HG03571 (cell line): ENCODE results near the gene ZNF416.

ENCODE experiments used
- ATAC-seq: cut with Tn5 transposase; IDR thresholded peaks from one replicate; pipeline ENCODE4 v1.9.1; 2021; ENCODE audit not compliant: unreplicated experiment

The ZNF416 gene

DNA sequence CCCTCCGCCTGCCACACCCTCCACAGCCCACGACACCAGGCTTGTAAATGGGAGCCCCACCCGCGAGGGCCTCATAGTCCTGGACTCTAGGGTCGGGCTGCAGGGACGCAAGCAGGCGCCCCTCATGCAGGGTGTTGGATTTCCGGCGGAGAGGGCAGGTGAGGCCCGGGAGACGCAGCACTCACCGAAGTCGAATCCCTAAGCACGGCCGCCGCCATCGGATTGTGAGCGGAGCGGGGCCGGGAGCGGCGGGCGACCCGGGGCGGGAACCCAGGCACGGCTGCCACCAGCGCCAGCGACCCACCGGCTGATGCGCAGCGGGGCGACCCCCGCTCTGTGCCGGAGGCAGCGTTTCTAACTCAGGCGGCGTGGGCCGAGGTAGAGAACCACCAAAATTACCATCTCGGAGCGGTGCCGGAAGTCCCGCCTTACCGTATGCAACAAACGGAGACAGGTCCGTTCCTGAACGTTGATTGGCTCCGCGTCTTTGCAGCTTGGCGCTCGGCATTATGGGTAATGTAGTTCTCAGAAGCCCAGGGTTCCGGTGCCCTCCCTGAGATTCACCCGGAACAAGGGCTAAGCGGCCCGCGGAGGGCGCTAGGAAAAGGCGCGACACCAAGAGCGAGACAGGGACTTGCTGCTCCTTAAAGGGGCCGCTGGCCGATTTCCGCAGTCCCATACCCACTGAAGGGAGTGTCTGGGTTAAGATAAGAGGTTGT, at the start of gene ZNF416:
TSS of gene ZNF416 (minus strand) at position 425 of the 719 bp plus-strand sequence. CDS start at position 218, 207 bp downstream.
- ATAC-seq, result peak; percentile 74

DNA sequence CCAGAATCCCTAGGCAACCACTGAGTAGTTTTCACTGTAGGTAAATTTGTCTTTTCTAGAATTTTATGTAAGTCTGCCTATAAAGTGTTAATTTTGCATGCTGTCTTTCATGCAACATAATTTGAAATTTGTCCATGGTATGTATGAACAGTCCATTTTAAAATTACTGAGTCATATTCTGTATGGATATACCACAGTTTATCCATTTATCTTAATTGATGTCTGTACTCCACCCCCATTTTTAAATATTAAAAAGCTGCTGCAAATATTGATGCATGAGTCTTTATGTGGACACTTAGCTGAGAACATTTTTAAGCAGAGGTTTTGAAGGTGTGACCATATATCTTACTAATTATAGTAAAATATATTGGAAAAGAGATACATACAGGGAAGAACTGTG, 44.4 kb upstream of the ZNF416 start:
- ATAC-seq, result no peak

DNA sequence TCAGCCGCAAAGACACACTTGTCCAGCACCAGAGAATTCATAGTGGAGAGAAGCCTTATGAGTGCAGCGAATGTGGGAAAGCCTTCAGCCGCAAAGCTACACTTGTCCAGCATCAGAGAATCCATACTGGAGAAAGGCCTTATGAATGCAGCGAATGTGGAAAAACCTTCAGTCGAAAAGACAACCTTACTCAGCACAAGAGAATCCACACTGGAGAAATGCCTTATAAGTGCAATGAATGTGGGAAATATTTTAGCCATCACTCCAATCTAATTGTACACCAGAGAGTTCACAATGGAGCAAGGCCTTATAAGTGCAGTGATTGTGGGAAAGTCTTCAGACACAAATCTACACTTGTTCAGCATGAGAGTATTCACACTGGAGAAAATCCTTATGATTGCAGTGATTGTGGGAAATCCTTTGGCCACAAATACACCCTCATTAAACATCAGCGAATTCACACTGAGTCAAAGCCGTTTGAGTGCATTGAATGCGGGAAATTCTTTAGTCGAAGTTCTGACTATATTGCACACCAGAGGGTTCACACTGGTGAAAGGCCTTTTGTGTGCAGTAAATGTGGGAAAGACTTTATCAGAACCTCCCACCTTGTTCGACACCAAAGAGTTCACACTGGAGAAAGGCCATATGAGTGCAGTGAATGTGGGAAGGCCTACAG, 42.1 kb upstream of the ZNF416 start:
- no peak for ATAC-seq

DNA sequence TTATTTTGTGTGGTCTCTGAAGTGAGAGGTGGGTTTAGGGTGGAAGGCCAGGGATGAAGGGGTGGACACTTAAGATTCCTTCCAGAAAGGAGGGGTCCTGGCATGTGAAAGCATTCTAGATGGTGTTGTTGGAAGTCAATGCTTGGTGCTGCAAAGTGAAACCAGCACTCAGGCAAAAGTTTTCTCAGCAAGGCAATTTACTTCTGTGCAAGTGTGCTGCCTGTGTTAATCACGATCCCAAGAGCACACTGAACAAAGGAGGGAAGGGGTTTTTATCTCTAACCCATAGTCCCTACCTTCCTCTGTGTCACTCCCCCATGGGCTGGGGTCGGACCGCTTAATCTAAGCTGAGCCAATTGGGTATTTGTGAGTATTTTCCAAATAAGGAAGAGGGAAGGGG, 36.6 kb upstream of the ZNF416 start:
- no peak for ATAC-seq

DNA sequence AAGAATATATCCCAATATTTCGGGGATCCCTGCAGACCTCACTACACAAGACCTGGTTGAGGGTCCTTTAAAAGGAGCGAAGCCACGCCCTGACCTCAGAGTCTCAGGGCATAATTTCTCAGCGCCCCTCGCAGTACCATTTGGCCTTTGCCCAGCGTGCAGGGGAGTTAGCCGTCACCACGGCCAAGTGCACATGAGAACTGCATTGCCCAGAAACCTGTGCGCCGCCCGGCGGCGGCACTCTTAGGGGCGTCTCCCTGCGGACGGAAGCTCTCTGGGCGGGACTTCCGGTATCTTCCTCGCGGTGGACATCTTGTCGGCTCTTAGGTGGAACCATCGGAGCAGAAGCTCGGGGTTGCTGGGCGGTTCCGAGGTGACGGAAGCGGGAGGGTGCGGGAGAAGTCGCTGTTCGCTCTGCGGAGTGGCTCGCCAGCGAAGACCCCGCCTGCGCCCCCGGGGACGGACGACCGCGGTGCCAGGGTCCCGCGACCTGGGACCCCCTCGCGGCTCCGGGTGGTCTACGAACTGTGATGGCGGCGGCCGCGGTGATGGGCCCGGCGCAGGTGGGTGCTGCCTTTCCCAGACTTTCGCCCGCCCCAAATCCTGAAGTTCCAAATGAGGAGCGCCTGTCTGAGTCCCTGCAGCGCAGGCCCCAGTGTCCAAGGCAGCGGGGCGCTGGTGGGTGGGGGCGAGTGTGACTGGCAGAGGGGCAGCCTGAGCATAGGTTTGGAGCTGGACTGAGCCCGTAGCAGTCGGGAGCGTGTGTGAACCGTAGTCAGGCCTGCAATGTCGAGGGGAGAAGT, 35.4 kb upstream of the ZNF416 start, which contains the start of gene ZNF134:
TSS of gene ZNF134 (plus strand) at position 302 of the 803 bp plus-strand sequence. CDS start 5,227 bp downstream, outside the sequence.
- peak; percentile 98 for ATAC-seq

DNA sequence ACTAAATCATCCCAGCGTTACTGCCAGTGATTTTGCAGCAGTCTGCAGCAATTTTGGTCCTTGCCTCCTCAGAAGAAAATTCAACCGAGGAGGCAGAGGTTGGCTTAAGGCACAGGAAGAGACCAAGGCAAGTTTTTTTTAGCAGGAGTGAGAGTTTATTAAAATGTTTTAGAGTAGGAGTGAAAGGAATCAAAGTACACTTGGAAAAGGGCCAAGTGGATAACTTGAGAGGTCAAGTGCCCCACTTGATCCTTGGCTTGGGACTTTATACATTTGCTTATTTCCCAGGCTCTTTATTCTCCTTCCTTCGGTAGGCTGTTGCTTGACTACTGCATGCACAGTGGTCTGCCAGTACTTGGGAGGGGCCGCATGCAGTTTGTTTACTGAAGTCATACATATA, 32.4 kb upstream of the ZNF416 start:
- ATAC-seq, result no peak

DNA sequence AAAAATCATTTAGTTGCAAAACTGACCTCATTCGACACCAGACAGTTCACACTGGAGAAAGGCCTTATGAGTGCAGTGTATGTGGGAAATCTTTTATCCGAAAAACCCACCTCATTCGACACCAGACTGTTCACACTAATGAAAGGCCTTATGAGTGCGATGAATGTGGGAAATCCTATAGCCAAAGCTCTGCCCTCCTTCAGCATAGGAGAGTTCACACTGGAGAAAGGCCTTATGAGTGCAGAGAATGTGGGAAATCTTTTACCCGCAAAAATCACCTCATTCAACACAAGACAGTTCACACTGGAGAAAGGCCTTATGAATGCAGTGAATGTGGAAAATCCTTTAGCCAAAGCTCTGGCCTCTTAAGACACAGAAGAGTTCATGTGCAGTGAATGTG, 28.2 kb upstream of the ZNF416 start:
- no peak for ATAC-seq

DNA sequence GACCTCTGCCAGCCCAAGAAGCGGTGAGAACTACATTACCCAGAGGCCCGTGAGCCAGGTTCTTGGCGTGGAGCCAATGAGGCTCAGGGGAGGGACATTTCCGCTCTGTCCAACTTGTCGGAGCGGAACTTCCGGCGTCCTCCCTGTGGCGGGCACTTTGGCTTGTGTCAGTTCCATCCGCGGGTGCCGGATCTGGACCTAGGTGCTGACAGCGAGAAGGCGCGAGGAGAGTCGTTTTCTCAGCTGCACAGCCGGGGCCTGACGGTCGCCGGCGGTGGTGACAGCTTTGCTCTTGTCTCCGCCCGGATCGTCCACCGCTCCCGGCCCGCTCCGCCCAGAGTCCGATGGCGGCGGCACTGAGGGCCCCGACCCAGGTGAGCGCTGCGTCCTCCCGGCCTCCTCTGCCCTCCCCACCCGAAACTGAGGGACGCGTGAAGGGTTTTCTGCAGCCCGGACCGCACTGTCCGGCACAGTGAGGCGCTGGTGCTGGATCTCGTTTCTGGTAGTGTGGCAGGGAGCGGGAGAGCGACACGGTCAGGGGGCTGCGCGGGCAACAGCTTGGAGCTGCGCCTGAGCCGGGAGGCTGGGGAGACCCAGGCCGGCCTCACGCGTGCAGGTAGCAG, 21.2 kb upstream of the ZNF416 start, which contains the start of gene ZNF530:
TSS of gene ZNF530 (plus strand) at position 125 of the 623 bp plus-strand sequence. CDS start 4,461 bp downstream, outside the sequence.
- ATAC-seq, result peak; percentile 86

DNA sequence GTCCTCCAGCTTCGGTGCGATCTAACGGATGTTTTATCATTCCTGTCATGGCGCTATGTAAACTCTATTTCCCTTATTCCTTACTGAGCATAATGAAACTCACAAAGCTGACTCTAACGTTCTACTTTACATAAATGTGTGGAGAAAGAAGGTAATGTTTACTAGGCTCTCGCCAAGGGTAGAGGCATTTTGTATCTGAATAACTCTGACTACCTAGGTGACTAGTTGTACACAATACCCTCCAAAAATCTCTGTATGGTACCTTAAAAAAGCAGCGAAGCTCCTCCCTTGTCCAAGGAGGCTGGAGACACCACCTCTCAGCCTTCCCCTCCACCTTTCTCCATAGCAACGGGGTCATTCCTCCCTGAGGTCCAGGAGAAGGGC, 20.7 kb upstream of the ZNF416 start:
- no peak for ATAC-seq

DNA sequence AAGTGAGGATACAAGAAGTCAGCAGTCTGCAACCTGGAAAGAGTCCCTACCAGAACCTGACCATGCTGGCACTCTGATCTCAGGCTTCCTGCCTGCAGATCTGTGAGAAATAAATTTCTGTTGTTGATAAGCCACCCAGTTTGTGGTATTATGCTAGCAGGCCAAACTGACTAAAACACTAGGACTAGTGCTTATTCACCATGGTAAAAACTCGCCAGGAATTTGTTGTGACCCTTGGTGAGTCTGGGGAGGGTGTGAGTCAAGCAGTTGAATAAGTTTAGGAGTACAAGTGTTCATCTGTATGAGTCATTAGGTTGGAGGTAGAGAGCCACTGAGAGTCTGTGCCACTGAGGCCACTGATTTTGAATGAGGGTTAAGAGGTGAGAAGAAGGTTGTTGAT, 8.8 kb upstream of the ZNF416 start:
- no peak for ATAC-seq

DNA sequence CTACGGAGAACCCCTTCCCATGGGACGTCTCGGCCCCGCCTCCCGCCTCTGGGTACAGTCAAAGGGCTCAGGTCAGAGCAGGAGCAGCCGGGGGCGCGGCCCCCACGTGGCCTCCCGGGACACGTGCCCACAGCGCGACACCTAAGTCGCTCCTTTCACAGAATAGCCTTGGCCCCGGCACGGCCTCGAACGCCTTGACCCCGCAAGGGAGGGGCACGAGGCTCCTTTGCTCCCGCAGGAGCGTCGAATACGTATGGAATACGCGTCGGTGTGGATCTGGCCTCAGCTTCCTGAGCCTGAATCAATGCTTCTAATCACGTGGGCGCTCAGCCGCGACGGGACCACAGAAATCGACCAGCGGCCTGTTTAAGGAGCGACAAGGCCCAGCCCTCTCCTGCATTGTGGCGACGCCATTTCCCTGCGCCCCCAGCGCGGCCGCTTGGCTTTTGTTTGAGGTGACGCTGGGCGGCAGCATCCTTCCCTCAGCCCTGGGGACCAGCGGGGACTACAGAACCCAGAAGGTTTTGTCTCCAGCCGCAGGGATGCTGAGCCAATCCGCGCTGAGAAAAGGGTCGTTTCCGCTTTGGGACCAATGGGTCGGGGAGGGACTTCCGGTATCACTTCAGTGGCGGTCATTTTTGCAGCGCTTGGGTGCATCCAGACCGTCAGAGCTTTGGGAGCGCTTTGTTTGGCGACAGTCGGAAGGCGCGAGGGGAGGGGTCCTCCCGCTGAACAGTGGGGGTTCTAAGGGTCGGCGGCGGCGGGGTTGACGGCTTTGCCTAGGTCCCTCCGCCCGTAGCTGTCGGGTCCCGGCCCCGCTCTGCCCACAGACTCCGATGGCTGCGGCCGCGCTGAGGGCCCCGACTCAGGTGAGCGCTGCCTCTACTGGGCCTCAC, 5.1 kb upstream of the ZNF416 start, which contains the start of gene ZIK1:
TSS of gene ZIK1 (plus strand) at position 625 of the 896 bp plus-strand sequence. CDS start at position 837, 212 bp downstream.
- ATAC-seq, result peak; percentile 53

DNA sequence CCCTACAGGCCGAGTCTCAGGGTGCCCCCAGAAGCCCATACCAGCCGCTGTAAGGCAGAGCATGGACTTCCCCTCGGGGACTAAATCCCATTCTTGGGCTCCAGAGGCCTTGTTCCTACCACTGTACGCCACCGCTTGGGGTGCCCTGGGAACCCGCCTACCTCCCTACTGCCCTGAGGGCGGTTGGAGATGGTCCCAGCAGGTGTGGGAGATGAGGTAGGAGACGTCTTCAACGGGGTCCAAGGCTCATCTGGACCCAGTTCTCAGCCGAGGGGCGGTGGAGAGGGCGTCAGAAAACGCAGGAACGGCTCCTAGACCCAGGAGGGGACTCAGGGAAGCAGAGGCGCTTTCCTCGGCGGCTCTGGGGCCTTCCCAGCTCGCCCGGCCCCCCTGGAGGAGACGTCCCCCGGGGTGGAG, 4.4 kb upstream of the ZNF416 start:
- ATAC-seq, result no peak

DNA sequence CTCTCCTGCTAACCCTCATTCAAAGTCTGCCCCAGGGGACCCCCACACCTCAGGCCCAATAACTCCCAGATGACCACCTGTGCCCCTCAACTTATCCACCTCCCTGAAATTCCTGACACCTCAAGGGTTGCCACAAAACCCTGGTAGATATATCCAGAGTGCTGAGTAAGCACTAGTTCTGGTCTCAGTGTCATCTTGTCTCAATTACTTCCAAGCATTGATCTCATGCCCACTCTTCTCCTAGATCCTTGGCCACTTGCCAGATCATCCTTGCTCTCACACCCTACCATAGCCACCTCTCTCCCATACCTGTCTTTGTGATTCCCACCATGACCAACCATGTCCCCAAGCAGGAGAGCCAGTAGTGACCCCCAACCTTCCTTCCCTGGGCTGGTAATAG, 2.0 kb downstream of the ZNF416 start:
- no peak for ATAC-seq

DNA sequence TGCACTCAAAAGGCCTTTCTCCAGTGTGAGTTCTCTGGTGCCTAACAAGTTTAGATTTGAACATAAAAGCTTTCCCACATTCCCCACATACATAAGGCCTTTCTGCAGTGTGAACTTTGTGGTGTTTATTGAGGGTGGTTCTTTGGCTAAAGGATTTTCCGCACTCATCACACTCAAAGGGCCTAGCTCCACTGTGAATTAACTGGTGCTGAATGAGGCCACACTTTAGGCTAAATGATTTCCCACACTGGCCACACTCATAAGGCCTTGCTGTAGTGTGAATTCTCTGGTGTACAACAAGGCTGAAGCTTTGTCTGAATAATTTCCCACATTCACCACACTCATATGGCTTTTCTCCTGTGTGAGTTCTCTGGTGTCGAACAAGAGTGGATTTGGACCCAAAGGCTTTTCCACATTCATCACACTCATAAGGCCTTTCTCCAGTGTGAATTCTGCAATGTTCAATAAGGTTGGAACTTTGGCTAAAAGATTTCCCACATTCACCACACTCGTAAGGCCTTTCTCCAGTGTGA, 6.2 kb downstream of the ZNF416 start:
- ATAC-seq, result no peak

DNA sequence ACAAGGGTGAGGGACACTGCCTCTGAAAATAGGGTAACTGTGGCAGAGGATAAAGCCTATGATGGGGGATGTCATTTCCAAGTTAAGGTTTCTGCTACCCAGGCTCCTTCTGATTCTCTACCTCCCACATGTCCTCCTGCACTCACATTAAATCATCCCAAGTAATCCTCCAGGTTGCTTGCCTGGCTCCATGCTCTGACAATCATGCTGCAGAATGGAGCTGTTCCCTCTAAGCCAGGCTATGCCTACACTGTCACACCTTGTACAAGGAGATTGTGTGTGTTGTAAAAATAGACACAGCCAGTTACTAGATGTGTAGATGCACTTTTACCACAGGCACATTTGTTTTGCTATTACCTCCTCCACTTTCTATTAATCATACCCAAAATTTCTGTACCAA, 8.0 kb downstream of the ZNF416 start:
- no peak for ATAC-seq

DNA sequence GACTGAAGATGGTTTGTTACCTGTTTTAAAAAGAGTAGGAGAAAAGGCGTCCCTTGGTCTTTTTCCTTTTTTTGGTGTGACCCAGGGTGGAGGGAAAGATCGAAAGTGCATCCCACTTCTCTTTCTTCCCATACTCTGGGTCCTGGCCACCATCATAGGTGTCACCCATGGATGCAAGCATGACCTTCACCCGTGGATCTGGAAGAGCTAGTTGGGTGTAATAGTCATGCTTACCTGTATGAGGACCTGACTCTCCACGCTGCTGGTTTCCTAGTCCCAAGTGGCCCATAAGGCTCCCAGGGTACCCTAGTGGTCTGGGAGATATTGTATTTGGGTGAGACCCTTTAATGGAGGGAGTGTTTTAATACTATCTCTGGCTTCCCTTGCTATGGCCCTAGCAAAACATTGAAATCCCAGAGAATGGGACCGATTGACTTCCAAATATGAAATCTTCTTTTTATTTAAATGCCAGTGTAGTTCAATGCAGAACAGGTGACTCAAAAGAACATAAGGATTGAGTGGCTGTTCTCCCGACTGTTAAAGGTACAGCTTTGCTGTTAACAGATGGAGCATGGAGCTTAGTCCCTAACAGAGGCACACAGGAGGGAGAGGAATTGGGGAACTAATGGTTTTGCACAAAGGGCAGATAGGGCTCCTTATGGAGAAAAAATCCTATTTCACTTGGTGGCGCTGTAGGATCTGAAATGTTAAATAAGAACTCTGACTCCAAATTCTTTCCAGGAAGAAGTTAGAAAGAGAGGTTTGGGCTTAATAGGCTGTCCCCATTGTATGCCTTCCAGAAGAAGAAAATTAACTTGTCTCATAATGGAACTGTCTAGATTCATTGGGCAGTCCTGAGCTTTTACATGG, 12.1 kb downstream of the ZNF416 start:
- ATAC-seq, result no peak

DNA sequence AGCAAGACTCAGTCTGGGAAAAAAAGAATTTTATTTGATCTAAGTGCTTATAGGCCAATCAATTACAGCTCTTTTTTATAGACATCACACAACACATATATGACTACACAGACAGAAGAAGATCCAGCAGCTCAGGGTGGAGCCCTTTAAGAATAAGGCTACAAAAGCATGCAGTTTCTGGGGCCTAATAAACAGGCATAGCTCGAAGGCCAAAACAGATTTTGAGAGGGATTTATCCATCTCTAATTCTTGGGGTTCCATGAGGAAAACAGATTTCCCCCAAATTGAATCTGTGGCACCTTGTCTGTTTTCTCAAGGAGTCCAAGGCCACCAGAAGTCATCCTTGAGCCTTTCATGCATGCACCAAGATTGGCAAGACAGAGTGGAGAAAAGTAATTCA, 15.2 kb downstream of the ZNF416 start:
- ATAC-seq, result no peak

DNA sequence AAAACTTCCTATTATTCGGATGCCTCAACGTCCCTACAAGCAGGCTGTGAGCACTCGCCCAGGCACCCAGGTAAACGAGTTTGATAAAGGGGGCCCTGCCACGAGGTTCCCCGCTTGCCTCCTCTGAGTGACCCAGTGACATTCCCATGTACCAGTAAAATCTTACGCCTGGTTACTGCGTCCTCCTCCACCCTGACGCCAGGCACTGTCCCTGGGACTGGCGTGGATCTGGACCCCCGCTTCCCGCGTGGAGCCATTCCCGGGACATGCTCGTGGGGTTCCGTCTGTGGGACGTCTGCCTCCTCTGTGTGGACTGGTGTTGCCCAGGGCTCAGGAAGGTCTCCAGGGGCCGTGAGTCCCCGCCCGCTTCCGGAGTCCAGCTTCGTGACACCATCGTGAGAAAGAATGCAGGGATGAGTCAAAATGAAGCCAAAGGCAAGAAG, 18.6 kb downstream of the ZNF416 start:
- ATAC-seq, result no peak
